ENCODE results near the gene CCDC85B. TPM values are rescaled to one million over a fixed set of nuclear protein-coding genes. Genes with fewer than 3 reads are reported as not detected.

The CCDC85B gene
- total and polyA plus RNA-seq, 2 of the 13 experiments (the other 11 are each of a cell fraction or from before 2014, with no cell fraction given), result 8.2 to 19.5 TPM

GRCh38 chr11:65857853-65858680 is 32.4 kb upstream of the CCDC85B start, which contains the start of gene CFL1 (continued):
- peak; percentile 14; the same call in 1 of the 2 replicates for TF ChIP-seq FOSL2 (CRISPR knock-in tag; IDR thresholded peaks at IDR 0.05)
- TF ChIP-seq ZNF614 (CRISPR knock-in tag; IDR thresholded peaks at IDR 0.05; ENCODE audit: borderline replicate concordance), result no peak
- no peak for TF ChIP-seq MLXIP (CRISPR knock-in tag; IDR thresholded peaks at IDR 0.05; ENCODE audit: borderline replicate concordance)
- TF ChIP-seq HDAC6 (IDR thresholded peaks at IDR 0.05; ENCODE audit: low read depth, low read length), result no peak
- TF ChIP-seq ZFP82 (CRISPR knock-in tag; IDR thresholded peaks at IDR 0.05; ENCODE audit: borderline replicate concordance), result 0 out of 2 replicates have a peak, but pooled peaks have one; percentile 46
- no peak for TF ChIP-seq ZNF570 (CRISPR knock-in tag; IDR thresholded peaks at IDR 0.05; ENCODE audit: borderline replicate concordance)
- no peak for TF ChIP-seq KLF9 (CRISPR knock-in tag; IDR thresholded peaks at IDR 0.05; ENCODE audit: low read depth)
- no peak for TF ChIP-seq ETS1 (CRISPR knock-in tag; IDR thresholded peaks at IDR 0.05)
- TF ChIP-seq, protein P1, sequence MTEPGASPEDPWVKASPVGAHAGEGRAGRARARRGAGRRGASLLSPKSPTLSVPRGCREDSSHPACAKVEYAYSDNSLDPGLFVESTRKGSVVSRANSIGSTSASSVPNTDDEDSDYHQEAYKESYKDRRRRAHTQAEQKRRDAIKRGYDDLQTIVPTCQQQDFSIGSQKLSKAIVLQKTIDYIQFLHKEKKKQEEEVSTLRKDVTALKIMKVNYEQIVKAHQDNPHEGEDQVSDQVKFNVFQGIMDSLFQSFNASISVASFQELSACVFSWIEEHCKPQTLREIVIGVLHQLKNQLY (CRISPR knock-in tag; IDR thresholded peaks at IDR 0.05), result no peak
- no peak for TF ChIP-seq ZNF513 (CRISPR knock-in tag; conservative IDR thresholded peaks at IDR 0.05)
- no peak for TF ChIP-seq AKNA (CRISPR knock-in tag; IDR thresholded peaks at IDR 0.05; ENCODE audit: borderline replicate concordance)
- TF ChIP-seq SNRNP70 (IDR thresholded peaks at IDR 0.05; ENCODE audit: low read depth, low read length), result no peak
- TF ChIP-seq ZEB1 (IDR thresholded peaks at IDR 0.05; ENCODE audit: insufficient replicate concordance, low read depth), result no peak
- peak; percentile 72 for TF ChIP-seq SALL1 (CRISPR knock-in tag; IDR thresholded peaks at IDR 0.05)
- peak; percentile 55 for TF ChIP-seq FOXA3 (CRISPR knock-in tag; IDR thresholded peaks at IDR 0.05)

Measured in HepG2 (cell line).